OCI-LY3 (cell line): Measurements from ENCODE around the gene PKP4.

ENCODE experiments used
- EZH2phosphoT487 ChIP-seq: fragments of 200-600 bp; shearing (Covaris generic); IDR thresholded peaks from 2 replicates; pipeline ENCODE4 v1.6.1; 2018; ENCODE audit warnings: antibody characterized with exemption, mixed run types, low read depth
- TF ChIP-seq, protein P1 (sequence below): fragments of 200-600, 300-600 bp; sonication (generic); IDR thresholded peaks from 2 replicates; pipeline ENCODE4 v1.5.1; 2014; ENCODE audit warnings: antibody characterized with exemption, low read length, low read depth

DNA sequence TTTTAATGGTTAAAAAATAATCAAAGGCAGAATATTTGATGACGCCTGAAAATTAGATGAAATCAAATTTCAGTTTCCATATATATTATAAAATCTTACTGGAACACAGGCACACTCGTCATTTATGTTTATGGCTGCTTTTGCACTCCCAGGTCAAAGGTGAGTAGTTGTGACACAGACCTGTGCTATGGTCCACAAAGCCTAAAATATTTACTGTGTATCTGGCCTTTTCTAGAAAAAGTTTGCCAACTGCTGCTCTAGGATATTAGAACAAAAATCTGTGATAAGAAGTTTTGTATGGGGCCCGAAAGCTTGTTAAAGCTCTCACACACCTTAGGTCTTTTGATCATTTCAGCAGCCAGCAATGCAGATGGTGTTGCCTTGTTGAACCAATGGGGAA is 104.3 kb downstream of the PKP4 start:
- TF ChIP-seq, protein P1, sequence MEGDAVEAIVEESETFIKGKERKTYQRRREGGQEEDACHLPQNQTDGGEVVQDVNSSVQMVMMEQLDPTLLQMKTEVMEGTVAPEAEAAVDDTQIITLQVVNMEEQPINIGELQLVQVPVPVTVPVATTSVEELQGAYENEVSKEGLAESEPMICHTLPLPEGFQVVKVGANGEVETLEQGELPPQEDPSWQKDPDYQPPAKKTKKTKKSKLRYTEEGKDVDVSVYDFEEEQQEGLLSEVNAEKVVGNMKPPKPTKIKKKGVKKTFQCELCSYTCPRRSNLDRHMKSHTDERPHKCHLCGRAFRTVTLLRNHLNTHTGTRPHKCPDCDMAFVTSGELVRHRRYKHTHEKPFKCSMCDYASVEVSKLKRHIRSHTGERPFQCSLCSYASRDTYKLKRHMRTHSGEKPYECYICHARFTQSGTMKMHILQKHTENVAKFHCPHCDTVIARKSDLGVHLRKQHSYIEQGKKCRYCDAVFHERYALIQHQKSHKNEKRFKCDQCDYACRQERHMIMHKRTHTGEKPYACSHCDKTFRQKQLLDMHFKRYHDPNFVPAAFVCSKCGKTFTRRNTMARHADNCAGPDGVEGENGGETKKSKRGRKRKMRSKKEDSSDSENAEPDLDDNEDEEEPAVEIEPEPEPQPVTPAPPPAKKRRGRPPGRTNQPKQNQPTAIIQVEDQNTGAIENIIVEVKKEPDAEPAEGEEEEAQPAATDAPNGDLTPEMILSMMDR = no peak
- TF ChIP-seq EZH2phosphoT487 = no peak
